Naive thymus-derived CD4-positive, alpha-beta T cell (primary cell): Measurements from ENCODE around the gene OR52E5. TPM values are rescaled to one million over a fixed set of nuclear protein-coding genes. Genes with fewer than 3 reads are reported as not detected.

Source experiments
- ATAC-seq: fragments of 150-1000 bp; cut with Tn5 transposase; 2 replicates; pipeline ENCODE4 v1.10.0; 2021; ENCODE audit warnings: mild to moderate bottlenecking, moderate library complexity
- CTCF ChIA-PET: fragments of 350-600 bp; sonication (Branson Sonifier 250); formaldehyde crosslinking; loops from one replicate; lab custom pipeline; 2021; ENCODE audit warnings: antibody characterized with exemption; lab: Charles Lee
- POLR2A ChIA-PET: fragments of 350-600 bp; sonication (Branson Sonifier 250); formaldehyde crosslinking; loops from one replicate; lab custom pipeline; 2021; ENCODE audit warnings: antibody characterized with exemption, inconsistent platforms; lab: Charles Lee
- DNase-seq, 9 donors: peaks; one replicate each; pipeline versions ENCODE4 v3.0.0 to v3.0.0-alpha.2; 2020 to 2022; ENCODE audit warnings: mixed read lengths in 1 of 9
- H3K27ac ChIP-seq: one replicate; pipeline ENCODE4 v1.7.0; 2013; ENCODE audit warnings: mild to moderate bottlenecking, low read depth, low read length, moderate library complexity
- H3K27me3 ChIP-seq, 2 donors: one replicate each; pipeline ENCODE4 v1.7.0; 2013; ENCODE audit warnings: low read length in 2 of 2, mild to moderate bottlenecking in 2 of 2, moderate library complexity in 2 of 2; ENCODE audit not compliant: control insufficient read depth in 2 of 2, insufficient read depth in 2 of 2
- H3K36me3 ChIP-seq, 3 experiments: 1 replicate in 2 of 3; 2 replicates in 1 of 3; pipeline ENCODE4 v1.7.0; 2013; ENCODE audit warnings: low read length in 3 of 3, mild to moderate bottlenecking in 3 of 3, moderate library complexity in 1 of 3; ENCODE audit not compliant: insufficient read depth in 3 of 3, control insufficient read depth in 2 of 3
- H3K4me1 ChIP-seq, 2 donors: one replicate each; pipeline ENCODE4 v1.7.0; 2013; ENCODE audit warnings: low read length in 2 of 2, mild to moderate bottlenecking in 2 of 2, moderate library complexity in 1 of 2; ENCODE audit not compliant: control insufficient read depth in 2 of 2, insufficient read depth in 2 of 2
- H3K4me3 ChIP-seq: 2 replicates; pipeline ENCODE4 v1.7.0; 2013; ENCODE audit warnings: mild to moderate bottlenecking, low read length
- H3K9me3 ChIP-seq, 3 experiments: 1 replicate in 2 of 3; 2 replicates in 1 of 3; pipeline ENCODE4 v1.7.0; 2013; ENCODE audit warnings: low read length in 3 of 3; ENCODE audit not compliant: control insufficient read depth in 2 of 3
- H3K27ac Mint-ChIP-seq, 9 donors: one replicate each; pipeline ENCODE4 v1.8.0; 2020 to 2022; ENCODE audit warnings: mixed read lengths in 9 of 9, mild to moderate bottlenecking in 8 of 9, moderate library complexity in 5 of 9, inconsistent platforms in 2 of 9
- H3K27me3 Mint-ChIP-seq, 5 donors: one replicate each; pipeline ENCODE4 v1.8.0; 2021 to 2022; ENCODE audit warnings: mixed read lengths in 5 of 5, mild to moderate bottlenecking in 1 of 5
- H3K36me3 Mint-ChIP-seq, 5 donors: one replicate each; pipeline ENCODE4 v1.8.0; 2020 to 2022; ENCODE audit warnings: mixed read lengths in 5 of 5, mild to moderate bottlenecking in 3 of 5, inconsistent platforms in 1 of 5
- H3K4me1 Mint-ChIP-seq, 7 donors: one replicate each; pipeline ENCODE4 v1.8.0; 2020 to 2022; ENCODE audit warnings: mixed read lengths in 7 of 7, mild to moderate bottlenecking in 3 of 7, inconsistent platforms in 1 of 7
- H3K4me3 Mint-ChIP-seq, 10 donors: one replicate each; pipeline ENCODE4 v1.8.0; 2020 to 2022; ENCODE audit warnings: mild to moderate bottlenecking in 10 of 10, mixed read lengths in 10 of 10, moderate library complexity in 6 of 10, inconsistent platforms in 2 of 10
- H3K9me3 Mint-ChIP-seq, 11 donors: one replicate each; pipeline ENCODE4 v1.8.0; 2020 to 2022; ENCODE audit warnings: mixed read lengths in 11 of 11, mild to moderate bottlenecking in 4 of 11, inconsistent platforms in 1 of 11, moderate library complexity in 1 of 11
- intact Hi-C, 2 donors: fragments of 100-400 bp; cut with micrococcal nuclease; formaldehyde crosslinking; loops; one replicate each; pipeline ENCODE4 v1.15.1; 2023
- polyA plus RNA-seq, 2 donors: library from polyadenylated mRNA; unstranded; fragments of 300-500 nt; fragmentation: Illumina TruSeq; gene quantifications; one replicate each; pipeline ENCODE4 v1.2.3, GENCODE V29; 2021
- total RNA-seq, 6 experiments: library from RNA in 5 of 6; stranded (reverse) in 5 of 6; gene quantifications; 1 replicate in 5 of 6; 2 replicates in 1 of 6; pipeline ENCODE4 v1.2.3 and lab custom pipeline; 2021 to 2026

The OR52E5 gene
- total and polyA plus RNA-seq, 7 experiments from 2014 or later, result not detected

- ChIA-PET CTCF (no interaction called here), POLR2A (no interaction called here)
- Mint-ChIP-seq H3K27me3 (peaks cover 0 to 29% (median 0%) of the 10 kb centered on the region in 5 donors), H3K36me3 (no peaks in the 10 kb centered on the region), H3K9me3 (peaks cover 1 to 40% (median 13%) of the 10 kb centered on the region in 11 donors), H3K27ac (no peak overlapping the region), H3K4me3 (no peak overlapping the region), H3K4me1 (no peaks in the 10 kb centered on the region)
- Histone ChIP-seq H3K4me1 (no peaks in the 10 kb centered on the region), H3K27ac (no peak overlapping the region), H3K9me3 (no peaks in the 10 kb centered on the region), H3K36me3 (no peaks in the 10 kb centered on the region), H3K4me3 (no peak overlapping the region), H3K27me3 (no peaks in the 10 kb centered on the region)
- no peak for ATAC-seq
- intact Hi-C loops, result no loop called here
- no peak for DNase-seq
Observed at GRCh38 chr11:5930614-5931013, 37.6 kb downstream of the OR52E5 start.

- ChIA-PET POLR2A (no interaction called here), CTCF (no interaction called here)
- H3K4me1 ChIP-seq, result no peaks in the 10 kb centered on the region
- Mint-ChIP-seq H3K4me1 (no peaks in the 10 kb centered on the region), H3K36me3 (no peaks in the 10 kb centered on the region), H3K27me3 (peaks cover 0 to 29% (median 0%) of the 10 kb centered on the region in 5 donors), H3K27ac (no peak overlapping the region), H3K9me3 (peaks cover 1 to 40% (median 13%) of the 10 kb centered on the region in 11 donors), H3K4me3 (no peak overlapping the region)
- no peaks in the 10 kb centered on the region for H3K36me3 ChIP-seq
- no peaks in the 10 kb centered on the region for H3K27me3 ChIP-seq
- no peak overlapping the region for H3K4me3 ChIP-seq
- H3K27ac ChIP-seq, result no peak overlapping the region
- ATAC-seq, result no peak
- no peak for DNase-seq
- intact Hi-C loops, result no loop called here
- no peaks in the 10 kb centered on the region for H3K9me3 ChIP-seq
Observed at GRCh38 chr11:5931061-5931460, 38.1 kb downstream of the OR52E5 start.

GRCh38 chr11:5932671-5933070, 39.7 kb downstream of the OR52E5 start:
- POLR2A ChIA-PET, result no interaction called here
- peaks cover 0 to 39% (median 2%) of the 10 kb centered on the region in 5 donors for H3K27me3 Mint-ChIP-seq
- H3K36me3 ChIP-seq, result no peaks in the 10 kb centered on the region
- H3K9me3 ChIP-seq, result no peaks in the 10 kb centered on the region
- DNase-seq (no peak), ATAC-seq (no peak)
- H3K4me3 Mint-ChIP-seq, result no peak overlapping the region
- no peak overlapping the region for H3K27ac ChIP-seq
- no peak overlapping the region for H3K27ac Mint-ChIP-seq
- CTCF ChIA-PET, result no interaction called here
- no peaks in the 10 kb centered on the region for H3K27me3 ChIP-seq
- H3K4me1 Mint-ChIP-seq, result no peaks in the 10 kb centered on the region
- no peaks in the 10 kb centered on the region for H3K36me3 Mint-ChIP-seq
- peaks cover 0 to 41% (median 11%) of the 10 kb centered on the region in 11 donors for H3K9me3 Mint-ChIP-seq
- no peaks in the 10 kb centered on the region for H3K4me1 ChIP-seq
- intact Hi-C loops, result no loop called here
- H3K4me3 ChIP-seq, result no peak overlapping the region

GRCh38 chr11:5933116-5933515, 40.1 kb downstream of the OR52E5 start:
- H3K4me3 Mint-ChIP-seq, result no peak overlapping the region
- H3K4me1 Mint-ChIP-seq, result no peaks in the 10 kb centered on the region
- H3K27me3 ChIP-seq, result no peaks in the 10 kb centered on the region
- no peak overlapping the region for H3K27ac Mint-ChIP-seq
- no peaks in the 10 kb centered on the region for H3K9me3 ChIP-seq
- no peak overlapping the region for H3K4me3 ChIP-seq
- H3K27me3 Mint-ChIP-seq, result peaks cover 0 to 41% (median 5%) of the 10 kb centered on the region in 5 donors
- no peaks in the 10 kb centered on the region for H3K36me3 ChIP-seq
- H3K27ac ChIP-seq, result no peak overlapping the region
- DNase-seq, result no peak
- CTCF ChIA-PET, result no interaction called here
- H3K9me3 Mint-ChIP-seq, result peaks cover 0 to 41% (median 13%) of the 10 kb centered on the region in 11 donors
- ATAC-seq, result no peak
- POLR2A ChIA-PET, result no interaction called here
- intact Hi-C loops, result no loop called here
- no peaks in the 10 kb centered on the region for H3K4me1 ChIP-seq
- H3K36me3 Mint-ChIP-seq, result no peaks in the 10 kb centered on the region

GRCh38 chr11:5937868-5938602, 45.0 kb downstream of the OR52E5 start:
- intact Hi-C loops, result no loop called here
- ATAC-seq (no peak), DNase-seq (no peak)
- Mint-ChIP-seq H3K4me1 (no peaks in the 10 kb centered on the region), H3K4me3 (no peak overlapping the region), H3K27me3 (peaks cover 8 to 19% (median 9%) of the 10 kb centered on the region in 5 donors), H3K9me3 (peaks cover 0 to 9% (median 0%) of the 10 kb centered on the region in 11 donors), H3K36me3 (no peaks in the 10 kb centered on the region), H3K27ac (no peak overlapping the region)
- ChIA-PET CTCF (no interaction called here), POLR2A (no interaction called here)
- Histone ChIP-seq H3K9me3 (no peaks in the 10 kb centered on the region), H3K4me1 (no peaks in the 10 kb centered on the region), H3K4me3 (no peak overlapping the region), H3K27me3 (no peaks in the 10 kb centered on the region), H3K27ac (no peak overlapping the region), H3K36me3 (no peaks in the 10 kb centered on the region)

GRCh38 chr11:5938603-5938965, 45.6 kb downstream of the OR52E5 start:
- H3K9me3 Mint-ChIP-seq, result peaks cover 0 to 6% (median 0%) of the 10 kb centered on the region in 11 donors
- no peaks in the 10 kb centered on the region for H3K9me3 ChIP-seq
- ATAC-seq, result no peak
- no peaks in the 10 kb centered on the region for H3K4me1 Mint-ChIP-seq
- intact Hi-C loops, result no loop called here
- H3K4me1 ChIP-seq, result no peaks in the 10 kb centered on the region
- H3K27me3 ChIP-seq, result no peaks in the 10 kb centered on the region
- ChIA-PET POLR2A (no interaction called here), CTCF (no interaction called here)
- peaks cover 9 to 15% (median 14%) of the 10 kb centered on the region in 5 donors for H3K27me3 Mint-ChIP-seq
- no peak overlapping the region for H3K27ac Mint-ChIP-seq
- no peak for DNase-seq
- no peak overlapping the region for H3K4me3 Mint-ChIP-seq
- no peaks in the 10 kb centered on the region for H3K36me3 Mint-ChIP-seq
- H3K4me3 ChIP-seq, result no peak overlapping the region
- H3K27ac ChIP-seq, result no peak overlapping the region
- H3K36me3 ChIP-seq, result no peaks in the 10 kb centered on the region

DNA sequence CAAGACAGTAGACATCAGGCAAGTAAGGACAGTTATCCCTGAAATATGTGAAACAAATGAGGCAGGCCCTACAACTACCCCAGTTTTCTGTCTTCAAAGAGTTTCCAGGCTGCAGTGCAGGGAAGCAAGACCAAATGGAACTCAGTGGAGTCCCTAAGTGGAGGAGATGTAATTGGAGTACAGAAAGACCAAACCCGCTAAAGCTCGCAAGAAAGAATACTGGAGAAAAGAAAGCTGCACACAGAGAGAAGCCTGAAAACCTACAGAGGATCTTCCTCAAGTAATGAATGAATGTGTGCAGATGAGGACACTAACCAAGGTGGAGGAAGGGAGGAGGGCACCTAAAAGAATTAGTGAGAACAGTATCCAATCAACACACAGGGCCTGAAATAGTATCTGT, 47.7 kb downstream of the OR52E5 start:
- intact Hi-C loops, result no loop called here

More for the DNA sequence above, 47.7 kb downstream of the OR52E5 start:
- Mint-ChIP-seq H3K4me3 (no peak overlapping the region), H3K27me3 (peaks cover 9 to 24% (median 18%) of the 10 kb centered on the region in 5 donors), H3K4me1 (no peaks in the 10 kb centered on the region), H3K9me3 (peaks cover 0 to 4% (median 0%) of the 10 kb centered on the region in 11 donors), H3K36me3 (no peaks in the 10 kb centered on the region), H3K27ac (no peak overlapping the region)
- no peak overlapping the region for H3K27ac ChIP-seq
- ChIA-PET CTCF (no interaction called here), POLR2A (no interaction called here)
- H3K4me3 ChIP-seq, result no peak overlapping the region
- DNase-seq, result no peak
- H3K9me3 ChIP-seq, result no peaks in the 10 kb centered on the region
- H3K36me3 ChIP-seq, result no peaks in the 10 kb centered on the region
- ATAC-seq, result no peak
- no peaks in the 10 kb centered on the region for H3K4me1 ChIP-seq
- no peaks in the 10 kb centered on the region for H3K27me3 ChIP-seq
